IPS-18a (cell line): Measurements from ENCODE around the gene PDE4D.
A peak's percentile ranks its signal among the peaks of the same experiment; 100 is the strongest.

ENCODE experiments used
- H3K27ac ChIP-seq: one replicate; pipeline ENCODE4 v1.5.1; 2013; ENCODE audit warnings: low read length
- H3K27me3 ChIP-seq: one replicate; pipeline ENCODE4 v1.6.1; 2013; ENCODE audit warnings: mild to moderate bottlenecking, low read length; ENCODE audit not compliant: control insufficient read depth, insufficient read depth
- H3K36me3 ChIP-seq: one replicate; pipeline ENCODE4 v1.6.1; 2013; ENCODE audit warnings: low read depth, low read length; ENCODE audit not compliant: control insufficient read depth
- H3K4me1 ChIP-seq: one replicate; pipeline ENCODE4 v1.6.1; 2013; ENCODE audit warnings: low read depth, low read length; ENCODE audit not compliant: control insufficient read depth
- H3K4me3 ChIP-seq: one replicate; pipeline ENCODE4 v1.5.1; 2013; ENCODE audit warnings: low read length
- H3K9ac ChIP-seq: one replicate; pipeline ENCODE4 v1.6.1; 2013; ENCODE audit warnings: mild to moderate bottlenecking, low read length, moderate library complexity
- H3K9me3 ChIP-seq: one replicate; pipeline ENCODE4 v1.6.1; 2013; ENCODE audit warnings: low read depth, low read length; ENCODE audit not compliant: control insufficient read depth

Gene PDE4D

GRCh38 chr5:59037941-59038797 lies 855.4 kb downstream of the PDE4D start:
- no peaks in the 10 kb centered on the region for H3K36me3 ChIP-seq
- H3K27ac ChIP-seq = no peak overlapping the region
- H3K27me3 ChIP-seq = peaks cover 49% of the 10 kb centered on the region
- peak overlapping the region; percentile 58 for H3K4me3 ChIP-seq
- H3K9me3 ChIP-seq = no peaks in the 10 kb centered on the region
- H3K4me1 ChIP-seq = peaks cover 6% of the 10 kb centered on the region
- peak overlapping the region; percentile 3 for H3K9ac ChIP-seq

GRCh38 chr5:59037453-59037852 lies 856.1 kb downstream of the PDE4D start:
- H3K4me3 ChIP-seq = no peak overlapping the region
- H3K27ac ChIP-seq = no peak overlapping the region
- H3K9me3 ChIP-seq = no peaks in the 10 kb centered on the region
- H3K4me1 ChIP-seq = peaks cover 6% of the 10 kb centered on the region
- H3K36me3 ChIP-seq = no peaks in the 10 kb centered on the region
- peaks cover 49% of the 10 kb centered on the region for H3K27me3 ChIP-seq
- no peak overlapping the region for H3K9ac ChIP-seq

GRCh38 chr5:59037041-59037440 lies 856.5 kb downstream of the PDE4D start:
- H3K4me1 ChIP-seq = peaks cover 6% of the 10 kb centered on the region
- H3K36me3 ChIP-seq = no peaks in the 10 kb centered on the region
- H3K9me3 ChIP-seq = no peaks in the 10 kb centered on the region
- peaks cover 47% of the 10 kb centered on the region for H3K27me3 ChIP-seq
- no peak overlapping the region for H3K4me3 ChIP-seq
- H3K9ac ChIP-seq = no peak overlapping the region
- H3K27ac ChIP-seq = no peak overlapping the region

- H3K9ac ChIP-seq = no peak overlapping the region
- H3K27me3 ChIP-seq = peaks cover 41% of the 10 kb centered on the region
- no peaks in the 10 kb centered on the region for H3K9me3 ChIP-seq
- no peak overlapping the region for H3K4me3 ChIP-seq
- no peak overlapping the region for H3K27ac ChIP-seq
- H3K4me1 ChIP-seq = peaks cover 6% of the 10 kb centered on the region
- H3K36me3 ChIP-seq = no peaks in the 10 kb centered on the region
Measured at GRCh38 chr5:59036274-59036961, 857.1 kb downstream of the PDE4D start.

GRCh38 chr5:59035681-59036080 lies 857.8 kb downstream of the PDE4D start:
- Histone ChIP-seq H3K9me3 (no peaks in the 10 kb centered on the region), H3K27me3 (peaks cover 33% of the 10 kb centered on the region), H3K27ac (no peak overlapping the region), H3K9ac (no peak overlapping the region), H3K36me3 (no peaks in the 10 kb centered on the region), H3K4me1 (peaks cover 6% of the 10 kb centered on the region), H3K4me3 (no peak overlapping the region)

- peaks cover 23% of the 10 kb centered on the region for H3K27me3 ChIP-seq
- no peak overlapping the region for H3K27ac ChIP-seq
- no peak overlapping the region for H3K9ac ChIP-seq
- H3K4me3 ChIP-seq = no peak overlapping the region
- no peaks in the 10 kb centered on the region for H3K36me3 ChIP-seq
- peaks cover 6% of the 10 kb centered on the region for H3K4me1 ChIP-seq
- no peaks in the 10 kb centered on the region for H3K9me3 ChIP-seq
Measured at GRCh38 chr5:59034498-59035186, 858.9 kb downstream of the PDE4D start.

- Histone ChIP-seq H3K36me3 (no peaks in the 10 kb centered on the region), H3K4me3 (no peak overlapping the region), H3K4me1 (no peaks in the 10 kb centered on the region), H3K27me3 (no peaks in the 10 kb centered on the region), H3K9me3 (peaks cover 3% of the 10 kb centered on the region), H3K27ac (no peak overlapping the region), H3K9ac (no peak overlapping the region)
Measured at GRCh38 chr5:59027145-59027907, 866.2 kb downstream of the PDE4D start.

GRCh38 chr5:59025734-59026133 lies 867.8 kb downstream of the PDE4D start:
- no peak overlapping the region for H3K4me3 ChIP-seq
- no peaks in the 10 kb centered on the region for H3K27me3 ChIP-seq
- no peaks in the 10 kb centered on the region for H3K36me3 ChIP-seq
- H3K27ac ChIP-seq = no peak overlapping the region
- H3K4me1 ChIP-seq = peaks cover 5% of the 10 kb centered on the region
- H3K9ac ChIP-seq = no peak overlapping the region
- H3K9me3 ChIP-seq = peaks cover 3% of the 10 kb centered on the region

GRCh38 chr5:59021837-59022514 lies 871.5 kb downstream of the PDE4D start:
- Histone ChIP-seq H3K27ac (no peak overlapping the region), H3K4me1 (peaks cover 7% of the 10 kb centered on the region), H3K9ac (no peak overlapping the region), H3K9me3 (no peaks in the 10 kb centered on the region), H3K4me3 (no peak overlapping the region), H3K36me3 (no peaks in the 10 kb centered on the region), H3K27me3 (no peaks in the 10 kb centered on the region)

GRCh38 chr5:59021286-59021673 lies 872.2 kb downstream of the PDE4D start:
- H3K27me3 ChIP-seq = no peaks in the 10 kb centered on the region
- no peak overlapping the region for H3K4me3 ChIP-seq
- no peaks in the 10 kb centered on the region for H3K9me3 ChIP-seq
- no peaks in the 10 kb centered on the region for H3K36me3 ChIP-seq
- H3K4me1 ChIP-seq = peaks cover 7% of the 10 kb centered on the region
- no peak overlapping the region for H3K9ac ChIP-seq
- H3K27ac ChIP-seq = no peak overlapping the region
